T-helper 2 cell treated with Interferon-gamma antibody and Interleukin-4, amounts not matched to agents 100 ng/mL and 5 ng/mL, for 36 hours (primary cell): ENCODE measurements around the gene ZDHHC11B. TPM values are rescaled to one million over a fixed set of nuclear protein-coding genes. Genes with fewer than 3 reads are reported as not detected.

Source experiments
- intact Hi-C: fragments of 100-400 bp; cut with micrococcal nuclease; formaldehyde crosslinking; loops from one replicate; pipeline ENCODE4 v1.15.1; 2023
- total RNA-seq: library from RNA; stranded (reverse); gene quantifications from 2 replicates; pipeline ENCODE4 v1.2.3, GENCODE V29; 2022

The ZDHHC11B gene
- total RNA-seq, 1 donor from 2014 or later, result 0.09 TPM

- intact Hi-C loops, result no loop called here
Observed at GRCh38 chr5:662751-663435, 121.6 kb downstream of the ZDHHC11B start.

- intact Hi-C loops, result no loop called here
Observed at GRCh38 chr5:661891-662750, 122.4 kb downstream of the ZDHHC11B start.

GRCh38 chr5:660491-661030, 124.0 kb downstream of the ZDHHC11B start:
- intact Hi-C loops, result no loop called here

Other genes with a start within 250 kb of the ZDHHC11B start
- gene CEP72, start 172.4 kb downstream of the ZDHHC11B start, total RNA-seq, result 32.3 and 32.8 TPM in 2 replicates
- gene TPPP, start 91.4 kb downstream of the ZDHHC11B start, total RNA-seq, result 0.18 and 0.34 TPM in 2 replicates
- 20.6 and 21.5 TPM in 2 replicates for gene ZDHHC11, start 66.3 kb upstream of the ZDHHC11B start, total RNA-seq
- 66.4 and 72.1 TPM in 2 replicates for gene BRD9, start 108.1 kb upstream of the ZDHHC11B start, total RNA-seq
- 35.7 and 36.8 TPM in 2 replicates for gene TRIP13, start 108.2 kb upstream of the ZDHHC11B start, total RNA-seq
- gene NKD2, start 224.1 kb upstream of the ZDHHC11B start, total RNA-seq, result 33.6 and 34.4 TPM in 2 replicates